HepG2 (cell line): Measurements from ENCODE around the gene RAB22A. TPM values are rescaled to one million over a fixed set of nuclear protein-coding genes. Genes with fewer than 3 reads are reported as not detected.

Experiments used
- ATAC-seq: fragments of 200-7000 bp; cut with Tn5 transposase; 3 replicates; pipeline ENCODE4 v1.9.1; 2020; ENCODE audit warnings: mild to moderate bottlenecking, moderate library complexity
- BruUV-seq: library from RNA; stranded (reverse); fragments of 400-500 nt; replicated peaks from 2 replicates; lab custom pipeline; 2021; lab: Mats Ljungman, UMichigan
- CTCF ChIA-PET: fragments of 300-600 bp; formaldehyde crosslinking; extraction: SDS; loops from one replicate; lab custom pipeline; 2021; ENCODE audit warnings: low total read pairs, inconsistent platforms, low intra/inter-chr PET ratio; lab: Yijun Ruan, JAX
- POLR2A ChIA-PET: fragments of 350-600 bp; sonication (Branson Sonifier 250); formaldehyde crosslinking; loops from one replicate; lab custom pipeline; 2020; ENCODE audit warnings: antibody characterized with exemption, inconsistent platforms; lab: Yijun Ruan, JAX
- DNase-seq: peaks from one replicate; pipeline ENCODE4 v3.0.0-alpha.2; 2015; ENCODE audit warnings: low spot score
- FAIRE-seq: peaks from 3 replicates; lab custom pipeline; 2011; peaks lifted over from hg19 to GRCh38; lab: Jason Lieb, UNC
- H2AFZ ChIP-seq: one replicate; pipeline ENCODE4 v1.6.1; 2011; ENCODE audit warnings: low read length, inconsistent platforms
- H3K27ac ChIP-seq: fragments of 300-600 bp; 3 replicates; pipeline ENCODE4 v1.8.0; 2011; ENCODE audit warnings: mixed run types, mild to moderate bottlenecking, mixed read lengths, low read length, inconsistent platforms; ENCODE audit not compliant: insufficient read depth; ENCODE audit errors: extremely low read length
- H3K27me3 ChIP-seq, 2 experiments: fragments of 200-600 bp in 1 of 2; 2 replicates in 1 of 2; 3 replicates in 1 of 2; pipeline versions ENCODE4 v1.6.0 to v1.8.0; 2011; ENCODE audit warnings: low read length in 2 of 2, mild to moderate bottlenecking in 2 of 2, moderate library complexity in 2 of 2, inconsistent platforms in 1 of 2; ENCODE audit not compliant: insufficient read depth in 2 of 2, control insufficient read depth in 1 of 2
- H3K36me3 ChIP-seq, 2 experiments: fragments of 200-600 bp in 1 of 2; replicated peaks in 1 of 2; 2 replicates in 1 of 2; 3 replicates in 1 of 2; pipeline versions ENCODE4 v1.5.1 to v1.8.0; 2011; ENCODE audit warnings: low read length in 2 of 2, inconsistent platforms in 1 of 2; ENCODE audit not compliant: insufficient read depth in 2 of 2, control insufficient read depth in 1 of 2
- H3K4me1 ChIP-seq: 2 replicates; pipeline ENCODE4 v1.5.1; 2012; ENCODE audit warnings: low read length, inconsistent platforms; ENCODE audit not compliant: insufficient read depth
- H3K4me2 ChIP-seq: 2 replicates; pipeline ENCODE4 v1.6.0; 2011; ENCODE audit warnings: low read depth, low read length, inconsistent platforms
- H3K4me3 ChIP-seq, 3 experiments: fragments of 200-600 bp in 1 of 3; sonication (generic), shearing (Covaris generic) in 1 of 3; replicated peaks in 1 of 3; 2 replicates each; pipeline ENCODE4 v1.5.1; 2011 to 2016; ENCODE audit warnings: low read length in 3 of 3, inconsistent platforms in 2 of 3, low read depth in 2 of 3, mild to moderate bottlenecking in 2 of 3, control low read depth in 1 of 3, mixed read lengths in 1 of 3; ENCODE audit not compliant: insufficient read depth in 1 of 3
- H3K79me2 ChIP-seq: one replicate; pipeline ENCODE4 v1.6.1; 2011; ENCODE audit warnings: low read length, inconsistent platforms; ENCODE audit not compliant: insufficient read depth
- H3K9ac ChIP-seq: 2 replicates; pipeline ENCODE4 v1.6.0; 2011; ENCODE audit warnings: mild to moderate bottlenecking, low read depth, low read length, inconsistent platforms; ENCODE audit not compliant: insufficient read depth
- H3K9me3 ChIP-seq: 2 replicates; pipeline ENCODE4 v1.5.1; 2012; ENCODE audit warnings: mild to moderate bottlenecking, low read length
- H4K20me1 ChIP-seq: 2 replicates; pipeline ENCODE4 v1.6.0; 2011; ENCODE audit warnings: inconsistent platforms, mild to moderate bottlenecking, low read length, moderate library complexity; ENCODE audit not compliant: insufficient read depth
- HMG20A ChIP-seq: IDR thresholded peaks from 2 replicates; pipeline ENCODE4 v1.6.1; 2016; ENCODE audit warnings: borderline replicate concordance
- KLF12 ChIP-seq: sonication (generic); formaldehyde crosslinking; IDR thresholded peaks from 2 replicates; pipeline ENCODE4 v1.4.0; 2020; ENCODE audit warnings: missing genetic modification reagents, borderline replicate concordance
- KLF15 ChIP-seq: sonication (generic); formaldehyde crosslinking; IDR thresholded peaks from 2 replicates; pipeline ENCODE4 v1.8.1; 2023; ENCODE audit warnings: borderline replicate concordance, mild to moderate bottlenecking, inconsistent platforms, missing genetic modification reagents, mixed read lengths
- STAG1 ChIP-seq: sonication (generic); formaldehyde crosslinking; IDR thresholded peaks from 2 replicates; pipeline ENCODE4 v1.4.0; 2020; ENCODE audit warnings: missing genetic modification reagents
- TAF15 ChIP-seq: fragments of 200-400 bp; formaldehyde crosslinking; IDR thresholded peaks from one replicate; pipeline ENCODE4 v1.6.1; 2018; ENCODE audit warnings: mild to moderate bottlenecking, low read depth, low read length; ENCODE audit not compliant: poor library complexity, severe bottlenecking
- ZBTB3 ChIP-seq: sonication (generic); formaldehyde crosslinking; IDR thresholded peaks from 2 replicates; pipeline ENCODE4 v1.4.0; 2020; ENCODE audit warnings: low read depth, mild to moderate bottlenecking, moderate library complexity, missing genetic modification reagents, borderline replicate concordance
- ZNF337 ChIP-seq: sonication (generic); formaldehyde crosslinking; IDR thresholded peaks from 2 replicates; pipeline ENCODE4 v1.5.1; 2020; ENCODE audit warnings: missing genetic modification reagents, low read depth, mild to moderate bottlenecking, borderline replicate concordance
- ZNF800 ChIP-seq: sonication (generic); formaldehyde crosslinking; IDR thresholded peaks from 2 replicates; pipeline ENCODE4 v1.4.0; 2020; ENCODE audit warnings: missing genetic modification reagents
- WGBS: methylation state at CpG from one replicate; pipeline ENCODE4 v1.1.6; 2017; ENCODE audit warnings: low lambda C conversion rate; 5-methylcytosine and 5-hydroxymethylcytosine counted together
- in situ Hi-C: cut with HindIII; loops from 2 replicates; pipeline ENCODE4 v1.10.0; 2017; ENCODE audit warnings: low pct_unique_long_range_greater_than_20kb; ENCODE audit not compliant: extremely low pct_ligation_motif_present
- intact Hi-C: fragments of 100-400 bp; cut with micrococcal nuclease; formaldehyde crosslinking; loops from one replicate; pipeline ENCODE4 v1.10.0; 2022; ENCODE audit not compliant: unreplicated experiment
- polyA plus RNA-seq, 8 experiments: library from polyadenylated mRNA; depleted of rRNA in 3 of 8; stranded (reverse) in 7 of 8; unstranded in 1 of 8; fragments of >200 nt; fragmentation: Illumina TruSeq in 4 of 8; extraction: Trizol in 4 of 8; gene quantifications; 2 replicates each; pipeline versions ENCODE4 v1.2.1 to v1.2.3, GENCODE V29; 2011 to 2016; ENCODE audit warnings: low read depth in 4 of 8, missing spikeins in 1 of 8, mixed read lengths in 1 of 8; ENCODE audit not compliant: insufficient read depth in 1 of 8
- total RNA-seq, 5 experiments: library from RNA; depleted of rRNA; stranded (reverse); fragments of >200 nt; fragmentation: Illumina TruSeq; extraction: Trizol; gene quantifications; 2 replicates each; pipeline ENCODE4 v1.2.3, GENCODE V29; 2016; ENCODE audit warnings: low read depth in 1 of 5
- TF ChIP-seq, protein P1 (sequence below): sonication (generic); formaldehyde crosslinking; IDR thresholded peaks from 2 replicates; pipeline ENCODE4 v1.8.0; 2022; ENCODE audit warnings: low read depth, missing genetic modification reagents

The RAB22A gene
- total and polyA plus RNA-seq, 2 of the 13 experiments (the other 11 are each of a cell fraction or from before 2014, with no cell fraction given), result 10.7 to 11.2 TPM

DNA sequence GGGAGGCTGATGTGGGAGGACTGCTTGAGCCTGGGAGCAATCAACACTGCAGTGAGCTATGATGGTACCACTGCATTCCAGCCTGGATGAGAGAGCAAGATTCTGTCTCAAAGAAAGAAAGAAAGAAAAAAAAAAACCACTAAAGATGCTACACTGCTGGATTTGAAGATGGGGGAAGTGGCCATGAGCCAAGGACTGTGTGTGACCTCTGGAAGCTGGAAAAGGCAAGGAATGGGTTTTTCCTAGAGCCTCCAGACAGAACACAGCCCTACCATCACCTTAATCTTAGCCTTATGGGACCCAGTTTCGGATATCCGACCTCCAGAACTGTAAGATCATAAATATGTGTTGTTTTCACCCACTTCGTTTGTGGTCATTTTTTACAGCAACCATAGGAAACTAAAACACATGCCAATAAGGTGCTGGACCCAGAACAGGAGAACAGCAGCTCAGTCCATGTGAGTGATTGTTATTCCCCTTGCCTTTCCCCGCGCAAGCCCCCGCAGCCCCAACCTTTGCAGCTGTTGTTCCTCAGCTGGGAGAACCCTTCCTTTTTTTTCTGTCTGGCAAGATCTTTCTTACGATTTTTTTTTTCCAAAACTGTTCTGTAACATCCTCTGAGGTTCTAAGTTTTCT lies 68.4 kb downstream of the RAB22A start (continued):
- TF ChIP-seq ZNF337 (CRISPR knock-in tag) (no peak), KLF12 (CRISPR knock-in tag) (no peak), ZBTB3 (CRISPR knock-in tag) (no peak), TAF15 (no peak), ZNF800 (no peak), KLF15 (CRISPR knock-in tag) (no peak)
- TF ChIP-seq, protein P1, sequence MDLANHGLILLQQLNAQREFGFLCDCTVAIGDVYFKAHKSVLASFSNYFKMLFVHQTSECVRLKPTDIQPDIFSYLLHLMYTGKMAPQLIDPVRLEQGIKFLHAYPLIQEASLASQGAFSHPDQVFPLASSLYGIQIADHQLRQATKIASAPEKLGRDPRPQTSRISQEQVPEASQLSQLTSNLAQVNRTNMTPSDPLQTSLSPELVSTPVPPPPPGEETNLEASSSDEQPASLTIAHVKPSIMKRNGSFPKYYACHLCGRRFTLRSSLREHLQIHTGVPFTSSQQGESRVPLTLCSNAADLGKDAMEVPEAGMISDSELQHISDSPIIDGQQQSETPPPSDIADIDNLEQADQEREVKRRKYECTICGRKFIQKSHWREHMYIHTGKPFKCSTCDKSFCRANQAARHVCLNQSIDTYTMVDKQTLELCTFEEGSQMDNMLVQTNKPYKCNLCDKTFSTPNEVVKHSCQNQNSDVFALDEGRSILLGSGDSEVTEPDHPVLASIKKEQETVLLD (CRISPR knock-in tag), result no peak

DNA sequence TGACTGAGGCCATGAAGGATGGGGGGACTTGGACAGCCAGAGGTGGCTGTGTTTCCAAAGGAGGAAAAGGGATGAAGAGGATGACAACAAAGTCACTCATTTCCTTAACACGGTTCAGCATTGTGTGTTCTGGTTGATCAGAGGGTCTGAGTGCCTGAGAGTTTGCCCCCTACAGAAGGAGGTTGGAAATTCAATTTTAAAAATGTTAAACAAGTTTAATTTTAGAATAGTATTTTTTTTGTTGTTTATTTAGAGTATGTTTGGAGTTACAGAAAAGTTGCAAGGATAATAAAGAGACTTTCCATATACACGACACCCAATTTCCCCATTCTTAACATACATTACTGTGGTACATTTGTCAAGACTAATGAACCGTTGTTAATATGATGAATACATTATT lies 69.2 kb downstream of the RAB22A start:
- Histone ChIP-seq H3K27me3 (peaks cover 0 to 17% of the 10 kb centered on the region in 2 experiments; a peak in 3 of 5 replicates), H3K4me1 (peaks cover 22% of the 10 kb centered on the region), H2AFZ (no peak overlapping the region), H3K27ac (no peak overlapping the region), H3K4me3 (no peak overlapping the region), H3K9me3 (peaks cover 15% of the 10 kb centered on the region), H4K20me1 (no peaks in the 10 kb centered on the region), H3K36me3 (no peaks in the 10 kb centered on the region), H3K9ac (no peak overlapping the region), H3K4me2 (no peak overlapping the region), H3K79me2 (no peaks in the 10 kb centered on the region)
- ATAC-seq, result no peak
- FAIRE-seq, result peak; percentile 49
- POLR2A ChIA-PET, result no interaction called here
- BruUV-seq, result no TSS peak
- in situ Hi-C loops, result no loop called here
- no peak for DNase-seq
- TF ChIP-seq STAG1 (CRISPR knock-in tag) (peak; percentile 10; the same call in 1 of the 2 replicates), HMG20A (CRISPR knock-in tag) (no peak)
- CTCF ChIA-PET, result no interaction called here
- 21% methylated on average over 3 of the region's 3 CpGs for WGBS
- intact Hi-C loops, result no loop called here
